ENCODE measurements around the gene ZNF805. TPM values are rescaled to one million over a fixed set of nuclear protein-coding genes. Genes with fewer than 3 reads are reported as not detected.

The ZNF805 gene
- total and polyA plus RNA-seq, 2 of the 13 experiments (the other 11 are each of a cell fraction or from before 2014, with no cell fraction given) = 5.1 to 12.8 TPM

GRCh38 chr19:57240311-57241090, at the start of gene ZNF805 (continued):
- no peak; the same call in 1 of the 2 replicates for TF ChIP-seq ZBTB4 (CRISPR knock-in tag; IDR thresholded peaks at IDR 0.05; ENCODE audit: borderline replicate concordance)
- TF ChIP-seq NFATC3 (CRISPR knock-in tag; IDR thresholded peaks at IDR 0.05) = 0 out of 2 replicates have a peak, but pooled peaks have one; percentile 40
- peak; percentile 80; the same call in 1 of the 2 replicates for TF ChIP-seq ZNF235 (CRISPR knock-in tag; IDR thresholded peaks at IDR 0.05; ENCODE audit: borderline replicate concordance)
- no peak for TF ChIP-seq RBAK (CRISPR knock-in tag; IDR thresholded peaks at IDR 0.05)
- peak; percentile 27 for TF ChIP-seq AGO1 (IDR thresholded peaks at IDR 0.05; ENCODE audit: low read depth, low read length, poor library complexity, severe bottlenecking)
- TF ChIP-seq ZNF841 (CRISPR knock-in tag; IDR thresholded peaks at IDR 0.05; ENCODE audit: borderline replicate concordance) = no peak
- TF ChIP-seq HCFC1 (IDR thresholded peaks at IDR 0.05; ENCODE audit: low read depth, low read length) = peak; percentile 82
- TF ChIP-seq ZNF7 (CRISPR knock-in tag; IDR thresholded peaks at IDR 0.05) = no peak
- TF ChIP-seq ATF5 (CRISPR knock-in tag; IDR thresholded peaks at IDR 0.05; ENCODE audit: low read depth) = no peak
- 0 out of 2 replicates have a peak, but pooled peaks have one; percentile 36 for TF ChIP-seq ZNF446 (CRISPR knock-in tag; IDR thresholded peaks at IDR 0.05)
- TF ChIP-seq CHD2 (IDR thresholded peaks at IDR 0.05; ENCODE audit: low read depth, low read length) = peak; percentile 73; the same call in 1 of the 2 replicates
- TF ChIP-seq ZSCAN9 (CRISPR knock-in tag; IDR thresholded peaks at IDR 0.05; ENCODE audit: borderline replicate concordance) = no peak
- TF ChIP-seq ZFP36 (IDR thresholded peaks at IDR 0.05; ENCODE audit: borderline replicate concordance, low read depth, low read length, partially characterized antibody) = no peak
- 0 out of 2 replicates have a peak, but pooled peaks have one; percentile 30 for TF ChIP-seq ELF3 (CRISPR knock-in tag; IDR thresholded peaks at IDR 0.05)
- no peak for TF ChIP-seq ZMAT5 (CRISPR knock-in tag; IDR thresholded peaks at IDR 0.05; ENCODE audit: borderline replicate concordance, low read depth)
- TF ChIP-seq YY1 (IDR thresholded peaks at IDR 0.05; ENCODE audit: insufficient read depth, insufficient replicate concordance, low read depth, low read length) = peak; percentile 49
- no peak for TF ChIP-seq ATF3 (CRISPR knock-in tag; IDR thresholded peaks at IDR 0.05)
- TF ChIP-seq ZBTB46 (CRISPR knock-in tag; IDR thresholded peaks at IDR 0.05; ENCODE audit: borderline replicate concordance) = no peak
- peak; percentile 35; the same call in 1 of the 2 replicates for TF ChIP-seq MYNN (CRISPR knock-in tag; IDR thresholded peaks at IDR 0.05; ENCODE audit: low read depth)
- peak; percentile 42; the same call in 1 of the 2 replicates for TF ChIP-seq ZNF33B (CRISPR knock-in tag; IDR thresholded peaks at IDR 0.05)
- TF ChIP-seq E2F5 (CRISPR knock-in tag; conservative IDR thresholded peaks at IDR 0.05) = no peak

All from HepG2 (cell line).